LNCAP (cell line): ENCODE data around the gene SORBS2.

ENCODE experiments used
- TF ChIP-seq, protein P1 (sequence below): fragments of 450-650 bp; IDR thresholded peaks from 2 replicates; pipeline ENCODE4 v1.5.1; 2017; ENCODE audit warnings: mild to moderate bottlenecking

The SORBS2 gene

DNA sequence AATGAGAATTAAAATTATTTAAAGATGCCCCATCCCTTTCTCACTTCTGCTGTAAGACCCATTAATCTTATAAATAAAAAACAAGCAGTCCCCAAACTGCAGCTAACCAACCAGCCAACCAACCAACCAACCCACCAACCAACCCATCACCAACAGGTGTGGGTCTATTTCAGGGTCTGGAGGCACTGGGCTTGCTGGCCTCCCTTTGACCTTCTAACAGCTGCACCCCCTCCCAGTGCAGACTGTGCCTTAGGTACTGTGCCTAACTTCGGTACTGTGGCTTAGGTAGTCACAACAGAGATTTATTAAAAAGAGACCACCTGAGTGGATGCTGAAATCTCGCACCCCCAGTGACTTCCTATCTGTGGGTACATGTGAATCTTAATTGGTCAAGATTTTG lies 128.1 kb downstream of the SORBS2 start:
- TF ChIP-seq, protein P1, sequence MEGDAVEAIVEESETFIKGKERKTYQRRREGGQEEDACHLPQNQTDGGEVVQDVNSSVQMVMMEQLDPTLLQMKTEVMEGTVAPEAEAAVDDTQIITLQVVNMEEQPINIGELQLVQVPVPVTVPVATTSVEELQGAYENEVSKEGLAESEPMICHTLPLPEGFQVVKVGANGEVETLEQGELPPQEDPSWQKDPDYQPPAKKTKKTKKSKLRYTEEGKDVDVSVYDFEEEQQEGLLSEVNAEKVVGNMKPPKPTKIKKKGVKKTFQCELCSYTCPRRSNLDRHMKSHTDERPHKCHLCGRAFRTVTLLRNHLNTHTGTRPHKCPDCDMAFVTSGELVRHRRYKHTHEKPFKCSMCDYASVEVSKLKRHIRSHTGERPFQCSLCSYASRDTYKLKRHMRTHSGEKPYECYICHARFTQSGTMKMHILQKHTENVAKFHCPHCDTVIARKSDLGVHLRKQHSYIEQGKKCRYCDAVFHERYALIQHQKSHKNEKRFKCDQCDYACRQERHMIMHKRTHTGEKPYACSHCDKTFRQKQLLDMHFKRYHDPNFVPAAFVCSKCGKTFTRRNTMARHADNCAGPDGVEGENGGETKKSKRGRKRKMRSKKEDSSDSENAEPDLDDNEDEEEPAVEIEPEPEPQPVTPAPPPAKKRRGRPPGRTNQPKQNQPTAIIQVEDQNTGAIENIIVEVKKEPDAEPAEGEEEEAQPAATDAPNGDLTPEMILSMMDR, result no peak

DNA sequence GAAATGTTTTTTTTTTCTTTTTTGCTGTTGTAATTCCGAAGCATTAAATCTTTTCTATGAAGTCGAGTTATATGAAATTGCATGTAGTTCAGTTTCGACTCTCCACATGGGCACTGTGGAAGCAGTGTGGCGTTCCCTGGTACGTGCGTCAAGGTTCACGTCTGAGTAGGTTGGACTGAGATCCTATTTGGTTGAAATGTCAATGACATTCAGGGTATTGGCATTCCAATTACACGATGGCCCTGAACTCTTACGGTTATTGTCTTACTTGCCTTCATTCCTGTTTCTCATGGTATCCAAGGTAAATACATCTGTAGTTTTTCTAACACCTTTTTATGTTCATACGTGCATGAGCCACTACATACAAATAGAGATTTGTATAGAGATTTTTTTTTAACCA lies 128.8 kb downstream of the SORBS2 start:
- TF ChIP-seq, protein P1, result no peak

DNA sequence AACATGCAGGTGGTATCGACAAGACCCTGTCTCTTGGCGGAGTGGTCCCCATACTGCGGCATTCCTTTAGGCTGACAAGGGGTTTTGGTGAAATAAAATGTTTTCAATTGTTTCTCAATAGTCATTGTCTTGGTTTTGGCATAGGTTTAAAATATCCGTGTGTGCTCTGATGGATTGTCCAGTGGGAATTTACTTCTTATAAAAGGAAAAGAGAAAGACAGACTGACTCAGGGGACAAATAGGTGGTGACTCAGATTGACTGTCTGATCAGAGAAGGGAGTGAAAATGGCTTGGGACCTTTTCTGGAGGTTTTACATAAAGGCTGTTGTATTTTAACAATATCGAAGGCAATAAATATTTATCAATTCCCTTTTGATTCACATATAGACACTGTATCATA lies 129.8 kb downstream of the SORBS2 start:
- TF ChIP-seq, protein P1, result no peak

DNA sequence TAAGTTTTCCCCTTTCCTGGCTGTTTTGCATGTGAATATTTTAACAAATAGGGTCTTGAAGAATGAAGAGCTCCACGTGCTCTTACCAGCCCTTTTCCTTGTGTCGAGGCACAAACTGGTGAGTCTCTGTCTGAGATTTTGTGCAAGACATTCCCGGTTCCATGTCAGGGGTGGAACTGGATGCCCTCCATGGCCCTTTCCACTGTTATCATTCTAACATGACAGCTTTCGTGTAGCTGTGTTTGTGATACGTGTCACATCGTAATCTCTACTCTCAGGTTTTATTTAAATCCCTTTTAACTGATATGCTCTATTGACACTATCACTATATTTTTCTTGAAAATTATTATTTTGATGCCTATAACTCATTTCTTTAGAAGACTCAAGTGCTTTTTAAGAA lies 130.4 kb downstream of the SORBS2 start:
- TF ChIP-seq, protein P1, result no peak

DNA sequence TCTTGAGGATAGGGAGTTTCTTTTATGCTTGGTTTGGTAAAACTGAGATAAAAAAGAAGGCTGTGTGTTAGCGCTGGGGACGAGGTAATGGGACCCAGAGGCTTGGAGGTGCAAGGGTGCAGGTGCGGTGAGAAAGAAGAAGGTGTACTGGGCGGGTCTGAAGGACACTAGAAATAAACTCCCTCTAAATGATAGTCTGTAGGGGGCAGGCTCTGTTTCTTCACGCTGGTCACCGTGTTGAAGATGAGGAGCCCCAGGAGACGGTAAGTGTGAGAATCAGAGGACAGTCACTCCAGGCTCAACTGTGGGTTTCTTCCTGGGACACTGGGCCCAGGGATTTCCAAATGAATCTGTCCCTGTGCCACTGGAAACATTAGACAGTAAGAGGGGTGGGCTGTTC lies 131.4 kb downstream of the SORBS2 start:
- TF ChIP-seq, protein P1, result no peak

DNA sequence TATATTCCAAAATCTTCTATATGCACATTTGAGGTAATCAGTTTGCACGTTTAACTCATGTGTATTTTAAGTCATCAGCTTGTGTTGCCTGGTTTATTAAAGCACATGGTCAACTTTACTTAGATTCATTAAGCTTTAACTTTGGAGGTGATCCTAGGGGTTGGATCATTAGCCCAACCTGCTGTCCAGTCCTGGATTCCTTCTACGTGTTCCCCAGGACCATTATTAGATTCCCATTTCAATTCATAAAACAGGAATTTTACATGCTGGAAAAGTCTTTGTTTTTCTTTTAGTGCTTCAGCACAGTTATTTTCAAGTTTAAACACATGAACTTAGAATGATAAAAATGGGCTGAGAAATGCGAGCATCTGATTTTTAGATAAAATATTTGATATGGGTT lies 132.5 kb downstream of the SORBS2 start:
- TF ChIP-seq, protein P1, result no peak

DNA sequence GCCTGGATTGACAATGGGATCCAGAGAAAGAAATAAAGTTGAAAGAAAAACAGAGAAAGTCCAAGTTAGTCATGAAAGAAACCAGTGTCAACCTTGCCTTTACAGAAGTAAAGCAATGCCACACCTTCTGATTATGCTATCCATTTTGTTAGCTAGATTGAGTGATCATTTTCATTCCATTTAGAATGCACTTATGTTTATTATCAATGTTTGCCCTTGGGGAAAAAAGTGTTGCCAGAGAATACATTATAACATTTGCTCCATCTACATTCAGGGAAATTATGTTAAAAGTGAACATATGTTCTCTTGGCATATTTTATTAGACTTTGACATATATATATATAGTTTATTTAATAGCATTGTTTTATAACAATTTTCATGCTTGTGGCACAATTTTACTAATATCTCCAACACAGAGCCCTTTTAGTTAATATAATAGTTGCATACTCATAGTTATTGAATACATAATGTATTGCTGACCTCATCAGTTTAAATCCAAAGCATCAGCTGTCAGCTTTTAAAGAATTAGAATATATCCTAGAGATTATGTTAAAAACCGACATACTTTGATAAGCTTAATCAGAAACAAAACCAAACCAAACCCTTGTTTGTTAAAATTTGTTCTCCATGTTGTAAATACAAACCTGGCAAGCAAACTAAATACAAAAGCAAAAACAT lies 134.2 kb downstream of the SORBS2 start:
- TF ChIP-seq, protein P1, result no peak

DNA sequence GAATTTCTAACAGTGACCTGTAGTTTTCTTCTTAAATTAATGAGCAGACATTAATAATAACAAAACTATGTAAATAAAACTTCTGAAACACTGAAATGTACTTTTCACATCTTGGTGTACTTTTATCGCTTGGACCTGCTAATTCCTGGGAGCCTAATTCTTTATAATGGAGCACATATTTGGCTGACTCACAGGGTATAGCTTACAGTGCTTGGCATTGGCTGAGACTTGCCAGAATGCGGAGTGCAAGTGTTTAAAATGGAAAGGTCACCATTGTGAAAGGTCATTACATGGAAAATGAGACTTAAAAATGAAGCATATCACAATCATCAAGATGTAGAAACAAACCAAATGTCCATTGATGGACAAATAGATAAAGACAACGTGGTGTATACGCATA lies 139.4 kb downstream of the SORBS2 start:
- TF ChIP-seq, protein P1, result no peak
